ENCODE results near the gene RPL7L1.

RPL7L1 gene

GRCh38 chr6:42936398-42936797 lies 57.0 kb downstream of the RPL7L1 start:
- DNase-seq, result no peak

- DNase-seq, result no peak
Measured at GRCh38 chr6:42937548-42938427, 58.4 kb downstream of the RPL7L1 start.

- DNase-seq, result no peak
Measured at GRCh38 chr6:42938428-42938796, 59.0 kb downstream of the RPL7L1 start.

- DNase-seq, result no peak
Measured at GRCh38 chr6:42938987-42939809, 59.8 kb downstream of the RPL7L1 start.

Measured in NCI-H2029 (cell line).